HepG2 (cell line): Measurements from ENCODE around the gene BRMS1. TPM values are rescaled to one million over a fixed set of nuclear protein-coding genes. Genes with fewer than 3 reads are reported as not detected.

ENCODE experiments used
- CC2D1A ChIP-seq: sonication (generic); formaldehyde crosslinking; IDR thresholded peaks from 2 replicates; pipeline ENCODE4 v1.8.1; 2023; ENCODE audit warnings: mild to moderate bottlenecking, missing genetic modification reagents
- DZIP1 ChIP-seq: sonication (generic); formaldehyde crosslinking; IDR thresholded peaks from 2 replicates; pipeline ENCODE4 v1.5.0; 2020; ENCODE audit warnings: mild to moderate bottlenecking, missing genetic modification reagents
- GPN1 ChIP-seq: sonication (generic); formaldehyde crosslinking; IDR thresholded peaks from 2 replicates; pipeline ENCODE4 v1.5.1; 2020; ENCODE audit warnings: missing genetic modification reagents, borderline replicate concordance
- IKZF4 ChIP-seq: sonication (generic); formaldehyde crosslinking; IDR thresholded peaks from 2 replicates; pipeline ENCODE4 v1.5.1; 2020; ENCODE audit warnings: borderline replicate concordance, mild to moderate bottlenecking, low read depth, missing genetic modification reagents; ENCODE audit errors: not compliant biosample characterization
- KDM1A ChIP-seq: IDR thresholded peaks from 2 replicates; pipeline ENCODE4 v1.6.1; 2016; ENCODE audit warnings: missing compliant biosample characterization
- KLF12 ChIP-seq: sonication (generic); formaldehyde crosslinking; IDR thresholded peaks from 2 replicates; pipeline ENCODE4 v1.4.0; 2020; ENCODE audit warnings: missing genetic modification reagents, borderline replicate concordance
- PHF21A ChIP-seq: sonication (generic); formaldehyde crosslinking; IDR thresholded peaks from 2 replicates; pipeline ENCODE4 v1.5.0; 2020; ENCODE audit warnings: mild to moderate bottlenecking, missing genetic modification reagents
- SNAPC4 ChIP-seq: sonication (generic); formaldehyde crosslinking; IDR thresholded peaks from 2 replicates; pipeline ENCODE4 v1.4.0; 2020; ENCODE audit warnings: mild to moderate bottlenecking, missing genetic modification reagents
- ZBTB38 ChIP-seq: sonication (generic); formaldehyde crosslinking; IDR thresholded peaks from 2 replicates; pipeline ENCODE4 v1.5.1; 2020; ENCODE audit warnings: mild to moderate bottlenecking, missing genetic modification reagents
- ZFP36L2 ChIP-seq: sonication (generic); formaldehyde crosslinking; IDR thresholded peaks from 2 replicates; pipeline ENCODE4 v1.4.0; 2020; ENCODE audit warnings: missing genetic modification reagents
- ZKSCAN5 ChIP-seq: sonication (generic); formaldehyde crosslinking; IDR thresholded peaks from 2 replicates; pipeline ENCODE4 v1.5.1; 2020; ENCODE audit warnings: mild to moderate bottlenecking, missing genetic modification reagents
- ZNF350 ChIP-seq: sonication (generic); formaldehyde crosslinking; IDR thresholded peaks from 2 replicates; pipeline ENCODE4 v1.4.0; 2020; ENCODE audit warnings: mild to moderate bottlenecking, low read depth, missing genetic modification reagents, borderline replicate concordance
- ZNF563 ChIP-seq: sonication (generic); formaldehyde crosslinking; IDR thresholded peaks from 2 replicates; pipeline ENCODE4 v1.8.0; 2022; ENCODE audit warnings: mild to moderate bottlenecking, moderate library complexity, missing genetic modification reagents
- ZNF709 ChIP-seq: sonication (generic); formaldehyde crosslinking; IDR thresholded peaks from 2 replicates; pipeline ENCODE4 v1.5.0; 2020; ENCODE audit warnings: mild to moderate bottlenecking, missing genetic modification reagents
- ZNF816 ChIP-seq: sonication (generic); formaldehyde crosslinking; IDR thresholded peaks from 2 replicates; pipeline ENCODE4 v1.8.0; 2022; ENCODE audit warnings: missing genetic modification reagents, mild to moderate bottlenecking, borderline replicate concordance
- ZNF883 ChIP-seq: sonication (generic); formaldehyde crosslinking; IDR thresholded peaks from 2 replicates; pipeline ENCODE4 v1.5.1; 2020; ENCODE audit warnings: mild to moderate bottlenecking, missing genetic modification reagents; ENCODE audit errors: not compliant biosample characterization
- polyA plus RNA-seq, 8 experiments: library from polyadenylated mRNA; depleted of rRNA in 3 of 8; stranded (reverse) in 7 of 8; unstranded in 1 of 8; fragments of >200 nt; fragmentation: Illumina TruSeq in 4 of 8; extraction: Trizol in 4 of 8; gene quantifications; 2 replicates each; pipeline versions ENCODE4 v1.2.1 to v1.2.3, GENCODE V29; 2011 to 2016; ENCODE audit warnings: low read depth in 4 of 8, missing spikeins in 1 of 8, mixed read lengths in 1 of 8; ENCODE audit not compliant: insufficient read depth in 1 of 8
- total RNA-seq, 5 experiments: library from RNA; depleted of rRNA; stranded (reverse); fragments of >200 nt; fragmentation: Illumina TruSeq; extraction: Trizol; gene quantifications; 2 replicates each; pipeline ENCODE4 v1.2.3, GENCODE V29; 2016; ENCODE audit warnings: low read depth in 1 of 5
- TF ChIP-seq, protein P1 (sequence below): sonication (generic); formaldehyde crosslinking; IDR thresholded peaks from 2 replicates; pipeline ENCODE4 v1.4.0; 2020; ENCODE audit warnings: missing genetic modification reagents

Gene BRMS1
- total and polyA plus RNA-seq, 2 of the 13 experiments (the other 11 are each of a cell fraction or from before 2014, with no cell fraction given), result 15.8 to 55.7 TPM

GRCh38 chr11:66328302-66329144, 16.4 kb downstream of the BRMS1 start (continued):
- TF ChIP-seq, protein P1, sequence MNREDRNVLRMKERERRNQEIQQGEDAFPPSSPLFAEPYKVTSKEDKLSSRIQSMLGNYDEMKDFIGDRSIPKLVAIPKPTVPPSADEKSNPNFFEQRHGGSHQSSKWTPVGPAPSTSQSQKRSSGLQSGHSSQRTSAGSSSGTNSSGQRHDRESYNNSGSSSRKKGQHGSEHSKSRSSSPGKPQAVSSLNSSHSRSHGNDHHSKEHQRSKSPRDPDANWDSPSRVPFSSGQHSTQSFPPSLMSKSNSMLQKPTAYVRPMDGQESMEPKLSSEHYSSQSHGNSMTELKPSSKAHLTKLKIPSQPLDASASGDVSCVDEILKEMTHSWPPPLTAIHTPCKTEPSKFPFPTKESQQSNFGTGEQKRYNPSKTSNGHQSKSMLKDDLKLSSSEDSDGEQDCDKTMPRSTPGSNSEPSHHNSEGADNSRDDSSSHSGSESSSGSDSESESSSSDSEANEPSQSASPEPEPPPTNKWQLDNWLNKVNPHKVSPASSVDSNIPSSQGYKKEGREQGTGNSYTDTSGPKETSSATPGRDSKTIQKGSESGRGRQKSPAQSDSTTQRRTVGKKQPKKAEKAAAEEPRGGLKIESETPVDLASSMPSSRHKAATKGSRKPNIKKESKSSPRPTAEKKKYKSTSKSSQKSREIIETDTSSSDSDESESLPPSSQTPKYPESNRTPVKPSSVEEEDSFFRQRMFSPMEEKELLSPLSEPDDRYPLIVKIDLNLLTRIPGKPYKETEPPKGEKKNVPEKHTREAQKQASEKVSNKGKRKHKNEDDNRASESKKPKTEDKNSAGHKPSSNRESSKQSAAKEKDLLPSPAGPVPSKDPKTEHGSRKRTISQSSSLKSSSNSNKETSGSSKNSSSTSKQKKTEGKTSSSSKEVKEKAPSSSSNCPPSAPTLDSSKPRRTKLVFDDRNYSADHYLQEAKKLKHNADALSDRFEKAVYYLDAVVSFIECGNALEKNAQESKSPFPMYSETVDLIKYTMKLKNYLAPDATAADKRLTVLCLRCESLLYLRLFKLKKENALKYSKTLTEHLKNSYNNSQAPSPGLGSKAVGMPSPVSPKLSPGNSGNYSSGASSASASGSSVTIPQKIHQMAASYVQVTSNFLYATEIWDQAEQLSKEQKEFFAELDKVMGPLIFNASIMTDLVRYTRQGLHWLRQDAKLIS, result 0 out of 2 replicates have a peak, but pooled peaks have one; percentile 49
- 0 out of 2 replicates have a peak, but pooled peaks have one; percentile 54 for TF ChIP-seq DZIP1 (CRISPR knock-in tag)
- no peak for TF ChIP-seq SNAPC4 (CRISPR knock-in tag)
- TF ChIP-seq GPN1 (CRISPR knock-in tag), result no peak
- no peak for TF ChIP-seq IKZF4 (CRISPR knock-in tag)
- no peak for TF ChIP-seq ZNF883 (CRISPR knock-in tag)
- TF ChIP-seq ZNF350 (CRISPR knock-in tag), result peak; percentile 81
- no peak; the same call in 1 of the 2 replicates for TF ChIP-seq ZNF709 (CRISPR knock-in tag)
- peak; percentile 64; the same call in 1 of the 2 replicates for TF ChIP-seq PHF21A
- TF ChIP-seq ZKSCAN5 (CRISPR knock-in tag), result no peak
- TF ChIP-seq CC2D1A (CRISPR knock-in tag), result no peak
- 0 out of 2 replicates have a peak, but pooled peaks have one; percentile 65 for TF ChIP-seq ZFP36L2
- no peak; the same call in 1 of the 2 replicates for TF ChIP-seq ZBTB38 (CRISPR knock-in tag)
- TF ChIP-seq ZNF816 (CRISPR knock-in tag), result no peak
- no peak for TF ChIP-seq KLF12 (CRISPR knock-in tag)
- peak; percentile 87; the same call in 1 of the 2 replicates for TF ChIP-seq ZNF563 (CRISPR knock-in tag)
- TF ChIP-seq KDM1A (CRISPR knock-in tag), result peak; percentile 49; the same call in 1 of the 2 replicates
